Fibroblast of the aortic adventitia (primary cell): ENCODE results near the gene GSTCD. TPM values are rescaled to one million over a fixed set of nuclear protein-coding genes. Genes with fewer than 3 reads are reported as not detected.

ENCODE experiments used
- DNase-seq: peaks from one replicate; pipeline ENCODE4 v3.0.0-alpha.2; 2010; ENCODE audit warnings: low read depth
- H3K4me3 ChIP-seq: 2 replicates; pipeline ENCODE4 v1.5.1; 2011; ENCODE audit warnings: low read depth, mild to moderate bottlenecking, control low read depth, low read length, moderate library complexity
- CTCF ChIP-seq: IDR thresholded peaks from 2 replicates; pipeline ENCODE4 v1.5.1; 2011; ENCODE audit warnings: mild to moderate bottlenecking, low read length, control low read depth, inconsistent platforms; ENCODE audit not compliant: insufficient read depth
- total RNA-seq: library from RNA; depleted of rRNA; stranded (reverse); fragments of >200 nt; gene quantifications from 2 replicates; pipeline ENCODE4 v1.2.3, GENCODE V29; 2012; ENCODE audit warnings: low replicate concordance

Gene GSTCD
- total RNA-seq, 1 donor: 21.0 TPM

- DNase-seq: no peak
- no peak overlapping the region for H3K4me3 ChIP-seq
- TF ChIP-seq CTCF: no peak
Measured at GRCh38 chr4:105878668-105879067, 170.1 kb downstream of the GSTCD start.

- no peak for TF ChIP-seq CTCF
- DNase-seq: no peak
- H3K4me3 ChIP-seq: no peak overlapping the region
Measured at GRCh38 chr4:105887508-105887907, 178.9 kb downstream of the GSTCD start.

- peak; percentile 17 for DNase-seq
- H3K4me3 ChIP-seq: peak within 1 kb of the TSS; percentile 19
- TF ChIP-seq CTCF: no peak
Measured at GRCh38 chr4:105894660-105895582, 186.3 kb downstream of the GSTCD start, which contains the start of gene NPNT. TSS of gene NPNT (plus strand) at chr4:105895471. CDS start at chr4:105895653, 182 bp downstream.

- DNase-seq: no peak
- no peak overlapping the region for H3K4me3 ChIP-seq
- TF ChIP-seq CTCF: no peak
Measured at GRCh38 chr4:105895583-105896460, 187.2 kb downstream of the GSTCD start.

GRCh38 chr4:105896461-105896942, 187.9 kb downstream of the GSTCD start:
- DNase-seq: no peak
- no peak overlapping the region for H3K4me3 ChIP-seq
- no peak for TF ChIP-seq CTCF

Other genes with a start within 250 kb of the GSTCD start
- gene PPA2, start 234.7 kb upstream of the GSTCD start, total RNA-seq: 78.9 and 470 TPM in 2 replicates
- not detected in 2 replicates for gene ARHGEF38, start 156.2 kb upstream of the GSTCD start, total RNA-seq
- 22.9 and 30.3 TPM in 2 replicates for gene INTS12, start 95 bp upstream of the GSTCD start, total RNA-seq
- not detected in 2 replicates for gene NPNT, start 186.7 kb downstream of the GSTCD start, total RNA-seq